ENCODE data around the gene C12orf57.
"Not testable (repeated sequence)": the region's sequence is repeated elsewhere in the genome, so short reads cannot be mapped to it uniquely, and the experiment has no call there.

Gene C12orf57

GRCh38 chr12:6943722-6944380, at the start of gene C12orf57, which contains the start of gene RNU7-1:
TSS of gene C12orf57 (plus strand) at chr12:6944022. CDS start at chr12:6944122, 100 bp downstream.
TSS of gene RNU7-1 (plus strand) at chr12:6943816.
- DNase-seq (ENCODE audit: low spot score) = peak; percentile 81

- no peak for DNase-seq (ENCODE audit: low spot score)
These were observed 49.5 kb upstream of the C12orf57 start for GRCh38 chr12:6894321-6894720.

- DNase-seq (ENCODE audit: low spot score) = no peak
These were observed 46.9 kb upstream of the C12orf57 start for GRCh38 chr12:6896846-6897435.

- DNase-seq (ENCODE audit: low spot score) = no peak
These were observed 44.4 kb upstream of the C12orf57 start for GRCh38 chr12:6899427-6899826.

- peak; percentile 28 for DNase-seq (ENCODE audit: low spot score)
These were observed 43.8 kb upstream of the C12orf57 start for GRCh38 chr12:6899837-6900519.

GRCh38 chr12:6902448-6902847, 41.4 kb upstream of the C12orf57 start:
- no peak for DNase-seq (ENCODE audit: low spot score)

GRCh38 chr12:6903722-6904121, 40.1 kb upstream of the C12orf57 start:
- DNase-seq (ENCODE audit: low spot score) = no peak

GRCh38 chr12:6904280-6905276, 39.2 kb upstream of the C12orf57 start, which contains the start of gene LRRC23:
TSS of gene LRRC23 (plus strand) at chr12:6904822. CDS start at chr12:6905634, 812 bp downstream.
- DNase-seq (ENCODE audit: low spot score) = peak; percentile 99

- no peak for DNase-seq (ENCODE audit: low spot score)
These were observed 38.3 kb upstream of the C12orf57 start for GRCh38 chr12:6905414-6906040.

- DNase-seq (ENCODE audit: low spot score) = not testable (repeated sequence)
These were observed 35.7 kb upstream of the C12orf57 start for GRCh38 chr12:6908141-6908540.

- no peak for DNase-seq (ENCODE audit: low spot score)
These were observed 34.2 kb upstream of the C12orf57 start for GRCh38 chr12:6909421-6910145.

GRCh38 chr12:6912164-6912935, 31.5 kb upstream of the C12orf57 start:
- DNase-seq (ENCODE audit: low spot score) = no peak

- DNase-seq (ENCODE audit: low spot score) = peak; percentile 89
These were observed 29.4 kb upstream of the C12orf57 start, which contains the start of gene ENO2 for GRCh38 chr12:6914246-6914946. TSS of gene ENO2 (plus strand) at chr12:6914580. CDS start at chr12:6915833, 1,253 bp downstream.

- no peak for DNase-seq (ENCODE audit: low spot score)
These were observed 28.7 kb upstream of the C12orf57 start for GRCh38 chr12:6914947-6915788.

GRCh38 chr12:6915789-6916285, 28.0 kb upstream of the C12orf57 start:
- no peak for DNase-seq (ENCODE audit: low spot score)

- no peak for DNase-seq (ENCODE audit: low spot score)
These were observed 27.2 kb upstream of the C12orf57 start for GRCh38 chr12:6916426-6917200.
